ENCODE data around the gene NPAS3.

The NPAS3 gene

DNA sequence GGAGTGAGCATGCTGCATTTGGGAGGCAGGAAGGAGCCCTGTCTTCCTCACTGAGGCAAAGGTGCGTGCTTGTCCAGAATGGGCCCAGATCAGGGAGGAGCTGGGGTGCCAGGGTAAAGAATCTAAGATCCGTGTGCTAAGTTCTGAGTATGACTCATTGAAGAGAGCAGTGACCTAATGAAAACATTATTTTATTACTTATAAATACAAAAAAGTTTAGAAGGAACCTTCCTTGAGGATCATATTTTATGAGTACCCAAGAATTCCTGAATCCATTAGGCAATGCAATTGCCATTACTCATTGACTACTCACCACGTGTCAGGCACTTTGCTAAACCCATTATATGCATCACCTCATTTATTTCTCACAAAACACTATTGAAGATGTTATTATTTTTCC is 747.5 kb downstream of the NPAS3 start:
- no peak overlapping the region for H3K9ac ChIP-seq (ENCODE audit: low read length)

DNA sequence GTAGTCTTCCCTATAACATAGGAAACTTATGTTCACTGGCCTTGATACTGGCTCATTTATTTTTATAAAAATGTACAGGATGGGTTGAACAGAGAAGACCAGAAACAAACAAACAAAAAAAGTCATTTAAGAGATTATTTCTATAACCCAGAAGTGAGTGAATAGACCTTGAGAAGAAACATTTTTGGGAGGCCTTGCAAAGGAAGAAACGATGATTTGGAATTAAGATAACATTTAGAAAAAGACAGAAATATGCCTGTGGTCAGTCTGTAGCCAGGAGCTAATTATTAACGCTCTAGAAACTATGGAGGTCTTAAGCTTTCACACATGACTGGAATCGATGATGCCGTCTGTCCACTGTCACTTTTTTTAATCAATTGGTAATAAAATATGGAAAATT is 748.2 kb downstream of the NPAS3 start:
- TF ChIP-seq EZH2phosphoT487 (IDR thresholded peaks at IDR 0.05; ENCODE audit: low read depth) (no peak), CTCF (IDR thresholded peaks at IDR 0.05; ENCODE audit: low read depth, low read length) (no peak)
- Histone ChIP-seq H3K79me2 (ENCODE audit: low read length) (no peaks in the 10 kb centered on the region), H4K20me1 (ENCODE audit: insufficient read depth, low read length) (no peaks in the 10 kb centered on the region)

More for the DNA sequence above, 747.5 kb downstream of the NPAS3 start:
- no peaks in the 10 kb centered on the region for H3K4me1 ChIP-seq (ENCODE audit: low read length)
- H4K20me1 ChIP-seq (ENCODE audit: insufficient read depth, low read length): no peaks in the 10 kb centered on the region
- TF ChIP-seq CTCF (IDR thresholded peaks at IDR 0.05; ENCODE audit: low read depth, low read length): no peak
- no peak for TF ChIP-seq EZH2phosphoT487 (IDR thresholded peaks at IDR 0.05; ENCODE audit: low read depth)
- H3K9me3 ChIP-seq (ENCODE audit: insufficient read depth, low read length): no peaks in the 10 kb centered on the region
- H3K27me3 ChIP-seq (ENCODE audit: low read depth, low read length): no peaks in the 10 kb centered on the region
- H3K79me2 ChIP-seq (ENCODE audit: low read length): no peaks in the 10 kb centered on the region
- no peak overlapping the region for H3K4me2 ChIP-seq (ENCODE audit: low read length)
- no peak overlapping the region for H2AFZ ChIP-seq (ENCODE audit: low read depth, low read length)
- H3K36me3 ChIP-seq (replicated peaks; ENCODE audit: low read depth, low read length): no peaks in the 10 kb centered on the region
- H3K4me3 ChIP-seq (ENCODE audit: low read length): no peak overlapping the region
- no peak overlapping the region for H3K27ac ChIP-seq (ENCODE audit: low read length)

DNA sequence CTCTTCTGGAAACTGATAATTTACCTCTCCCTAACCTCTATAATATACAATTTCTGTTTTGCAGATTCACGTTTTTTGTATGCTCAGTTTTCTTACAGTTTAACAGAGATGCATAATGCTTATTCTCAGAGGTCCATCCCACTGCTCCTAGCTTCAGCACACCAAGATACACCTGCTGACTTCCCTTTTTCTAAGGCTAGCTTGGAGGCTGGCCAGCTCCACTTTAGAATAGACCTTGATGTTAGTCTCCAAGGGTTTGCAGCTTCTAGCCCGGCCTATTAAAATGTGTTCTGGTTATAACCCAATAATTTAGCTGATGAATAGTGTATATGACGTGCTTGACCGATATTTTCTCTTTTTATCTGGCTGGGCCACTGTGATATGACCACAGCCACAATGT is 751.0 kb downstream of the NPAS3 start:
- Histone ChIP-seq H3K4me2 (ENCODE audit: low read length) (no peak overlapping the region), H3K79me2 (ENCODE audit: low read length) (no peaks in the 10 kb centered on the region), H3K4me1 (ENCODE audit: low read length) (no peaks in the 10 kb centered on the region), H3K4me3 (ENCODE audit: low read length) (no peak overlapping the region), H2AFZ (ENCODE audit: low read depth, low read length) (no peak overlapping the region), H3K9ac (ENCODE audit: low read length) (no peak overlapping the region), H3K27me3 (ENCODE audit: low read depth, low read length) (no peaks in the 10 kb centered on the region; the same call in 1 of the 2 replicates), H3K9me3 (ENCODE audit: insufficient read depth, low read length) (no peaks in the 10 kb centered on the region), H3K27ac (ENCODE audit: low read length) (no peak overlapping the region), H3K36me3 (replicated peaks; ENCODE audit: low read depth, low read length) (no peaks in the 10 kb centered on the region), H4K20me1 (ENCODE audit: insufficient read depth, low read length) (no peaks in the 10 kb centered on the region)
- TF ChIP-seq EZH2phosphoT487 (IDR thresholded peaks at IDR 0.05; ENCODE audit: low read depth) (no peak), CTCF (IDR thresholded peaks at IDR 0.05; ENCODE audit: low read depth, low read length) (no peak)

More for the DNA sequence above, 748.2 kb downstream of the NPAS3 start:
- Histone ChIP-seq H3K9me3 (ENCODE audit: insufficient read depth, low read length) (no peaks in the 10 kb centered on the region), H3K9ac (ENCODE audit: low read length) (no peak overlapping the region), H3K4me3 (ENCODE audit: low read length) (no peak overlapping the region), H3K27me3 (ENCODE audit: low read depth, low read length) (no peaks in the 10 kb centered on the region), H3K4me1 (ENCODE audit: low read length) (no peaks in the 10 kb centered on the region), H3K36me3 (replicated peaks; ENCODE audit: low read depth, low read length) (no peaks in the 10 kb centered on the region), H3K27ac (ENCODE audit: low read length) (no peak overlapping the region), H3K4me2 (ENCODE audit: low read length) (no peak overlapping the region), H2AFZ (ENCODE audit: low read depth, low read length) (no peak overlapping the region)

GRCh38 chr14:33691907-33692306 is 753.2 kb downstream of the NPAS3 start:
- H3K4me2 ChIP-seq (ENCODE audit: low read length): no peak overlapping the region
- no peaks in the 10 kb centered on the region for H3K36me3 ChIP-seq (replicated peaks; ENCODE audit: low read depth, low read length)
- no peaks in the 10 kb centered on the region for H3K4me1 ChIP-seq (ENCODE audit: low read length)
- H3K4me3 ChIP-seq (ENCODE audit: low read length): no peak overlapping the region
- no peak overlapping the region for H3K9ac ChIP-seq (ENCODE audit: low read length)
- TF ChIP-seq EZH2phosphoT487 (IDR thresholded peaks at IDR 0.05; ENCODE audit: low read depth) (no peak), CTCF (IDR thresholded peaks at IDR 0.05; ENCODE audit: low read depth, low read length) (no peak)
- H3K79me2 ChIP-seq (ENCODE audit: low read length): no peaks in the 10 kb centered on the region
- H3K9me3 ChIP-seq (ENCODE audit: insufficient read depth, low read length): no peaks in the 10 kb centered on the region
- no peak overlapping the region for H3K27ac ChIP-seq (ENCODE audit: low read length)
- no peak overlapping the region for H2AFZ ChIP-seq (ENCODE audit: low read depth, low read length)
- no peaks in the 10 kb centered on the region for H4K20me1 ChIP-seq (ENCODE audit: insufficient read depth, low read length)
- H3K27me3 ChIP-seq (ENCODE audit: low read depth, low read length): peaks cover 4% of the 10 kb centered on the region

All from OCI-LY3 (cell line).